Erythroblast (primary cell): Measurements from ENCODE around the gene SOBP.

ENCODE experiments used
- GATA1 ChIP-seq: IDR thresholded peaks from 2 replicates; pipeline ENCODE4 v1.6.1; 2011; ENCODE audit warnings: low read depth, mild to moderate bottlenecking, control low read depth, low read length, moderate library complexity
- POLR2A ChIP-seq: IDR thresholded peaks from 2 replicates; pipeline ENCODE4 v1.6.1; 2011; ENCODE audit warnings: mild to moderate bottlenecking, low read length

DNA sequence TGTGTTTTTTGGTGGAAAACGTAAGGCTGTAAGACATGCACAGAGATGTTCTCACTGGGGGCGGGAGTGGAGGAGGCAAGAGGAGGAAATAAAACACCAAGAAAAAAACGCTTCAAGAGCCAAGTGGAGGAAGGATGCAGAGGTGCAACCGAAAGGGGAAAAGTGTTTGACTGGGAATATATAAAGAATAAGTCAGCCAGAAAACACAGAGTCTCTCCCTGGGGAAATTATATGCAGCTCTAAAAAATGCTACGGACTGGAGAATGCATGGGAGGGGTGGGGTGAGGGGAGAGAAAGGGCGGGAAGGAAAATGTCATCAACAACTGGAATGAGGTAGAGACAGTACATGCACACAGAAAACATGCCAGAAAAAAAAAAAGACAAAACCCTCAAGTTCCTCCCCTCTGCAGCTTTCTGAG is 200.7 kb downstream of the SOBP start:
- TF ChIP-seq POLR2A (no peak), GATA1 (no peak)
